ENCODE measurements around the gene CCNA2.

The CCNA2 gene

DNA sequence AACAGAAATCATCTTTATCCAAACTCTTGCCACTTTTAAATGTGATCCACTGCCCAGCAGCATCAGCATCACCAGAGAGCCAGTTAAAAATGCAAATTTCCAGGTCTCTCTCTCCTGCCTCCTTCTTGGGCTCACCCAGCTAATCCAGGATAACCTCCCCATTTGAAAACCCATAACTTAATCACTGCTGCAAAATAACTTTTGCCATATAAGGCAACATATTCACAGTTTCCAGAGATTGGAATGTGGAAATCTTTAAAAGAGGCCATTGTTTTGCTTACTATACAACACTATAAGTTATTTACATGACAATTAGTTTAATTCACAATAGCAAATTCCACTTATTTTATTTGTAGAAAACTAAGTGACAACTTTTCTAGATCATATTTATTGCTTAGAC is 27.4 kb downstream of the CCNA2 start:
- no peak overlapping the region for H3K27ac ChIP-seq

DNA sequence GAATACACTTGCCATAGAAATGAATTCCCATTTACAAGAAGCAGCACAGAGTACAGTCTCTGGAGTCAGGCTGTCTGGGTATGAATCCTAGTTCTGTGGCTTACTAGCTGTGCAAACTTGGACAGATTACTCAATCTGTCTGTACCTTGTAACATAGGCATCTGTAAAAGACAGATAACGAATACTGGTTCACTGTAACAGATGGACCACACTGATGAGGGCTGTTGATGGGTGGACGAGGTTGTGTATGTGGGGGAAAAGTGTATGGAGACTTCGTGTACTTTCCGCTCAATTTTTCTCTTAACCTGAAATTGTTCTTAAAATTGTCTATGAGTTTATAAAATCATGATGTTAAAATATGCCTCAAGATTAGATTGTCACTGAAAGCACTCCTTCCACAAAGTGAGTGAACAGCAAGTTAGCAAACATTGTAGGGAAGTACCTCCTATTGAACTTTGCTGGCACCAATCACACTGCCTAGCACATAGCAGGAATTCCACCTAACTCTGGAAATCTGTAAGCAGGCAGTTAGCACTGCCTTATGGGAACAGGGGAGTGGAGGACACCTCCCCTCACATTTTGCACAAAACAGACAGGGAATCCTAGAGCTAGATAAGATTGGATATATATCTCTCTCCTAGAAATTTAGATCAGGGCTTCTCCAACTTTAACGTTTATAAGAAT is 29.0 kb downstream of the CCNA2 start:
- Histone ChIP-seq H3K4me3 (ENCODE audit: low read depth in 1 of 2, low read length in 1 of 2) (no peak overlapping the region), H3K27ac (no peak overlapping the region)

More for the DNA sequence above, 27.4 kb downstream of the CCNA2 start:
- H3K4me3 ChIP-seq (ENCODE audit: low read depth in 1 of 2, low read length in 1 of 2): no peak overlapping the region
- H3K4me1 ChIP-seq (ENCODE audit: control insufficient read depth in 1 of 2, insufficient read depth in 1 of 2, low read depth in 1 of 2, low read length in 1 of 2): peaks cover 5 to 7% of the 10 kb centered on the region in 2 experiments
- no peaks in the 10 kb centered on the region for H3K36me3 ChIP-seq
- H3K9me3 ChIP-seq: no peaks in the 10 kb centered on the region
- TF ChIP-seq, protein P1, sequence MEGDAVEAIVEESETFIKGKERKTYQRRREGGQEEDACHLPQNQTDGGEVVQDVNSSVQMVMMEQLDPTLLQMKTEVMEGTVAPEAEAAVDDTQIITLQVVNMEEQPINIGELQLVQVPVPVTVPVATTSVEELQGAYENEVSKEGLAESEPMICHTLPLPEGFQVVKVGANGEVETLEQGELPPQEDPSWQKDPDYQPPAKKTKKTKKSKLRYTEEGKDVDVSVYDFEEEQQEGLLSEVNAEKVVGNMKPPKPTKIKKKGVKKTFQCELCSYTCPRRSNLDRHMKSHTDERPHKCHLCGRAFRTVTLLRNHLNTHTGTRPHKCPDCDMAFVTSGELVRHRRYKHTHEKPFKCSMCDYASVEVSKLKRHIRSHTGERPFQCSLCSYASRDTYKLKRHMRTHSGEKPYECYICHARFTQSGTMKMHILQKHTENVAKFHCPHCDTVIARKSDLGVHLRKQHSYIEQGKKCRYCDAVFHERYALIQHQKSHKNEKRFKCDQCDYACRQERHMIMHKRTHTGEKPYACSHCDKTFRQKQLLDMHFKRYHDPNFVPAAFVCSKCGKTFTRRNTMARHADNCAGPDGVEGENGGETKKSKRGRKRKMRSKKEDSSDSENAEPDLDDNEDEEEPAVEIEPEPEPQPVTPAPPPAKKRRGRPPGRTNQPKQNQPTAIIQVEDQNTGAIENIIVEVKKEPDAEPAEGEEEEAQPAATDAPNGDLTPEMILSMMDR (IDR thresholded peaks at IDR 0.05): no peak
- peaks cover 55% of the 10 kb centered on the region for H3K27me3 ChIP-seq

DNA sequence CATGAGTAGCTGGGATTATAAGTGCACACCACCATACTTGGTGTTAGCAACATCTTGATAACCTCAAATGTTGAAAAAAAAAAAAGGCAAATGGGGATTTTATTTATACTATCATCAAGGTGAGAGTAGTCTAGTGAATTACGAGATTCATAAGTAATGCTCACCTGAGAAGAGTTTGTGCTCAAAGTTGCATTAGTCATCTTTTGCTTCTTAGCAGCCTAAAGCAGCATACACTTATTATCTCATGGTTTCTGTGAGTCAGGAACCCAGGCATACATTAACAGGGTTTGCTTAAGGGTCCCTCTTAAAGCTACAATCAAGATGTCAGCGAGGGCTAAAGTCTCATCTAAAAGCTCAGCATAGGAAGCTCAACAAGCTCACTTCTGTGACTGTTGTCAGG is 30.7 kb downstream of the CCNA2 start:
- Histone ChIP-seq H3K4me1 (ENCODE audit: control insufficient read depth in 1 of 2, insufficient read depth in 1 of 2, low read depth in 1 of 2, low read length in 1 of 2) (no peaks in the 10 kb centered on the region), H3K27me3 (peaks cover 84% of the 10 kb centered on the region)
- TF ChIP-seq, protein P1 (IDR thresholded peaks at IDR 0.05): no peak

More for the DNA sequence above, 29.0 kb downstream of the CCNA2 start:
- peaks cover 71% of the 10 kb centered on the region for H3K27me3 ChIP-seq
- no peaks in the 10 kb centered on the region for H3K9me3 ChIP-seq
- TF ChIP-seq, protein P1 (IDR thresholded peaks at IDR 0.05): no peak
- H3K4me1 ChIP-seq (ENCODE audit: control insufficient read depth in 1 of 2, insufficient read depth in 1 of 2, low read depth in 1 of 2, low read length in 1 of 2): no peaks in the 10 kb centered on the region
- H3K36me3 ChIP-seq: no peaks in the 10 kb centered on the region

DNA sequence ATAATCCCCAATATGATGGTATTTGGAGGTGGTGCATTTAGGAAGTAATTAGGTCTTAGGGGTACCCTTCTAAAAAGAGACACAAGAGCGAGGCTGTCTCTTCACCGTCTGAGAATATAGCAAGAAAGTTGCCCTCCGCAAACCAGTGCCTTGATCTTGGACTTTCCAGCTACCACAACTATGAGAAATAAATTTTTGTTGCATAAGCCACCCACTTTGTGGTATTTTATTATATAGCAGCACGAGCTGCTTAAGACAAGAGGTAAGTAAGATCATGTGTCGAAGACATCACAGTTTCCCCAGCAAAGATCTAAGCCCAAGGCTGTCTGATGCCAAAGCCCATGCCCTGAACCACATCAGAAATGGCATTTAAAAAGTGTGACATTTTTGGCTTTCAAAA is 32.2 kb downstream of the CCNA2 start:
- peaks cover 75% of the 10 kb centered on the region for H3K27me3 ChIP-seq
- no peak overlapping the region for H3K4me3 ChIP-seq (ENCODE audit: low read depth in 1 of 2, low read length in 1 of 2)
- no peaks in the 10 kb centered on the region for H3K36me3 ChIP-seq
- no peaks in the 10 kb centered on the region for H3K9me3 ChIP-seq
- H3K27ac ChIP-seq: no peak overlapping the region
- TF ChIP-seq, protein P1 (IDR thresholded peaks at IDR 0.05): no peak
- H3K4me1 ChIP-seq (ENCODE audit: control insufficient read depth in 1 of 2, insufficient read depth in 1 of 2, low read depth in 1 of 2, low read length in 1 of 2): no peaks in the 10 kb centered on the region

More for the DNA sequence above, 30.7 kb downstream of the CCNA2 start:
- H3K36me3 ChIP-seq: no peaks in the 10 kb centered on the region
- H3K4me3 ChIP-seq (ENCODE audit: low read depth in 1 of 2, low read length in 1 of 2): no peak overlapping the region
- no peak overlapping the region for H3K27ac ChIP-seq
- no peaks in the 10 kb centered on the region for H3K9me3 ChIP-seq

DNA sequence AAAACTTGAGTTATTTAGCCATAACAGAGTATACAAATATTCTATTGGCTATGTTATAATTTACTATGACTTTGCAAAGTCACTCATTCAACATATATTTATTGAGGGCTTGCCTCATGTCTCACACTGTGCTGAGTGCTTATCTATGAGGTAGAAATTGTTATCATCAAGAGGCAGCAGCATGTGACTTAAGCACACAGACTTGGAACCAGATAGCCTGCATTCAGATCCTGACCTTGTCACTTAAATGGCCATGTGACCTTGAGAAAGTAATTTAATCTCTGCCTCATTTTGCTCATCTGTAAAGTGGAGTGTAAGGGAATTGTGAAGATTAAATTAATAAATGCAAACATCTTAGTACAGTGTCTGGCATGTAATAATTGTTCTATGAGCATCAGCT is 32.7 kb downstream of the CCNA2 start:
- no peaks in the 10 kb centered on the region for H3K36me3 ChIP-seq
- H3K4me1 ChIP-seq (ENCODE audit: control insufficient read depth in 1 of 2, insufficient read depth in 1 of 2, low read depth in 1 of 2, low read length in 1 of 2): no peaks in the 10 kb centered on the region
- TF ChIP-seq, protein P1 (IDR thresholded peaks at IDR 0.05): no peak
- H3K27me3 ChIP-seq: peaks cover 70% of the 10 kb centered on the region
- no peak overlapping the region for H3K4me3 ChIP-seq (ENCODE audit: low read depth in 1 of 2, low read length in 1 of 2)
- H3K9me3 ChIP-seq: no peaks in the 10 kb centered on the region
- H3K27ac ChIP-seq: no peak overlapping the region

Data from neutrophil (primary cell).